A673 (cell line): ENCODE results near the gene KLKB1.

Experiments
- EZH2 ChIP-seq: fragments of 200-600 bp; sonication (generic); IDR thresholded peaks from 2 replicates; pipeline ENCODE4 v1.6.1; 2017; ENCODE audit warnings: borderline replicate concordance, low read depth, mild to moderate bottlenecking, mixed read lengths, antibody characterized with exemption, low read length; ENCODE audit not compliant: poor library complexity, severe bottlenecking
- TF ChIP-seq, protein P1 (sequence below): fragments of 300-800, 200-600 bp; sonication (generic); conservative IDR thresholded peaks from 2 replicates; pipeline ENCODE4 v1.5.1; 2017; ENCODE audit warnings: low read depth, mild to moderate bottlenecking, antibody characterized with exemption, low read length, moderate library complexity, mixed read lengths

DNA sequence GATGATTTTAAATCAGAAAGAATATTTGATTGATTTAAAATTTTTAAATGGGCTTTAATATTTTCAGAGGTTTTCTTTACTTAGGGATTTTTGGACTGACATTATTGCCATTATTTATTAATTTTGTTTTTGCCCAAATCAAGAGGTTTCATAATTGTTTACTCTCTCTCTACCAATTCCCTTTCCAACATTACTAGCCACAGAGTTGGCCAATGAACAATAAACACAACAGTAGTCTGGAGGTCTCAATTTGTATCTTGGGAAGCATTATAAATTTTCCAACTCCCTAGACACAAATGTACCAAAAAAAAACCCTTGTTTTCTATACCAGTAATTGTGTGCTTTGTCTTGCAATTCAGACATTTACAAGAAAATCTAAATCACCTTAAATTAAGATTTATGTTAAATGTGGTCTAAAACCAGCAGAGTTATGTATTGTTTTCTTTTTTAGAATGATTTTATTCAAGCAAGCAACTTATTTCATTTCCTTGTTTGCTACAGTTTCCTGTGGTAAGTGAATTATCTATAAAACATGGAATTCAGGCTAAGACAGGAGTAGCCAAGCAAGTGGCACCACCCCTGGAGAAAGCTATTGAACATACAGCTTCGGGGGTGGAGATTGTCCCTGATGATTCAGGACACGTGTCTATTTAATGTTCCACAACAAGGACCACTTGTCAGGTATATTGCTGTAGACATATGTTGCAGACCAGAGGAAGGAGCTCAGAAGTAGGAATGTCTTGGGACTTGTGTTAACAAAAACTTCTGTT, 622 bp downstream of the KLKB1 start:
- TF ChIP-seq, protein P1, sequence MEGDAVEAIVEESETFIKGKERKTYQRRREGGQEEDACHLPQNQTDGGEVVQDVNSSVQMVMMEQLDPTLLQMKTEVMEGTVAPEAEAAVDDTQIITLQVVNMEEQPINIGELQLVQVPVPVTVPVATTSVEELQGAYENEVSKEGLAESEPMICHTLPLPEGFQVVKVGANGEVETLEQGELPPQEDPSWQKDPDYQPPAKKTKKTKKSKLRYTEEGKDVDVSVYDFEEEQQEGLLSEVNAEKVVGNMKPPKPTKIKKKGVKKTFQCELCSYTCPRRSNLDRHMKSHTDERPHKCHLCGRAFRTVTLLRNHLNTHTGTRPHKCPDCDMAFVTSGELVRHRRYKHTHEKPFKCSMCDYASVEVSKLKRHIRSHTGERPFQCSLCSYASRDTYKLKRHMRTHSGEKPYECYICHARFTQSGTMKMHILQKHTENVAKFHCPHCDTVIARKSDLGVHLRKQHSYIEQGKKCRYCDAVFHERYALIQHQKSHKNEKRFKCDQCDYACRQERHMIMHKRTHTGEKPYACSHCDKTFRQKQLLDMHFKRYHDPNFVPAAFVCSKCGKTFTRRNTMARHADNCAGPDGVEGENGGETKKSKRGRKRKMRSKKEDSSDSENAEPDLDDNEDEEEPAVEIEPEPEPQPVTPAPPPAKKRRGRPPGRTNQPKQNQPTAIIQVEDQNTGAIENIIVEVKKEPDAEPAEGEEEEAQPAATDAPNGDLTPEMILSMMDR, result no peak
- TF ChIP-seq EZH2, result no peak
